ENCODE measurements around the gene ADAMTS18. TPM values are rescaled to one million over a fixed set of nuclear protein-coding genes. Genes with fewer than 3 reads are reported as not detected.
"Not testable (repeated sequence)": the region's sequence is repeated elsewhere in the genome, so short reads cannot be mapped to it uniquely, and the experiment has no call there.

Gene ADAMTS18
- under 1 TPM in 1 of 2 donors, not detected in 1; 0.34 TPM for total RNA-seq
- long read RNA-seq = 0 reads

GRCh38 chr16:77434530-77435271 lies at the start of gene ADAMTS18:
Gene ADAMTS18, minus strand, starts transcription at chr16:77435034. Its CDS starts 339 bp downstream, at chr16:77434695.
- ATAC-seq (no peak), DNase-seq (no peak)
- intact Hi-C loops (cut with DNase I, micrococcal nuclease) = no loop called here

DNA sequence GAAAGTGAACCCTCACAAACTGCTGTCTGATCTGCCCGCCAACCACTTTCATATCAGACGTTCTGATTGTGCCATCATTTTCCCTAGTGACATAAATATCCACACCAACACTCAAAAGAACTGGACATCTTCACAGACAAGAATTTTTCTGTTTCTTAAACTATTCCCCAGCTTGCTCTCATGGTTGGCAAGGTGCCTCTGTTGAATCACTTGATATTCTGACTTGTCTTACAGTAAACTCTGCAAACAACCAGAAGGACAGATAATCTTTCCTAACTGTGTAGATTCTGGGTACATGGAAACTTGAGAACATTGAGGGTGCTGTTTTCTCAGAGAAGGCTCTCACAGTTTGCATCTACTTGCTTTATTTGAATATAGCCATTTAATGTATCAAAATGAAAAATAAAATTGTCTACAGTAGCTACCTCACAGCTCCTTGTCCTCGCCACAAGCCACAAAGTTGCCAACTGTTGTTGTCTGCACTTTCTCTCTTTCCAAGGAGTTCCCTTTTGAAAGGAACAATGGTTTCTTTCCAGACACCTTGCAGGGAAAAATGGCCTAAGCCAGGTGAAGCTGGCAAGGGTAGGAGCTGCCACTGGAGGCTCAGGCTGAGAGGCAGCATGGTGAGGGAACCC lies 46.0 kb upstream of the ADAMTS18 start:
- no peak for ATAC-seq
- intact Hi-C loops (cut with DNase I, micrococcal nuclease) = no loop called here
- DNase-seq = no peak

DNA sequence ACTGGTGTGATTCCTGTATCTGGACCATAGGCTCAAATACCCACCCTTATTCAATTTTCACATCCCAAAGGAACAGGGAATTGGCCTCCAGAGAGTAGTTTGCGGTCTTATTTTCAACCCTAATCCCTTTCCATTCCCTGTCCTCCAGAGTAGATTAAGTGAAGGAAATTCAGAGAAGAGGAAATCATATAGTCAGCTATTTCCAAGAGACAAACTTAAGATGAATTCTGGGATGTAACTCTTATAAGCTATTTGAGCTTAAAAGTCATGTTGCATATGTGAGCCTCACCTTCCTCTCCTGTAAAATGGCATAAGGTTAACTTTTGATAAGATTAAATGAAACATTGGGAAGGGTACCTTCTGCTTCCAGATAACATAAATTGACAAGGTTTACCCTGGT lies 37.4 kb upstream of the ADAMTS18 start:
- intact Hi-C loops (cut with DNase I, micrococcal nuclease) = no loop called here
- DNase-seq (no peak), ATAC-seq (no peak)

DNA sequence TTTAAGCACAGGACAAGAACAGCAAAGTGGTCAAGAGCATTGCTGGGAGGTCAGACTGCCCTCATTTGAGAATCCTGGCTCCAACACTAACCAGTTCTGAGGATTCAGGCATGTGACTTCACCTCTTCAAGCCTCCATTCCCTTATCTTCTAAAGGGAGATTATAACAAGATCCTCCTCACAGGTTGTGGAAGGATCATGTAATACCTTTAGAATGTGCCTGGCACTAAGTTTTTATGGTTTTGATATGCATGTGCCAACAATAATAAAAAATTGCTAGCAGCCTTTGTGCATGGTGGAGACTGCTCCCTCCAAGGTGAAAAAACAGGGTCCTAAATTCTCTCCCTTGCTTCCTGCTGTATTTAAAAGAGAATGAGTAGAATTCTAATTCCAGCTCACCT lies 36.0 kb upstream of the ADAMTS18 start:
- DNase-seq (no peak), ATAC-seq (no peak)
- intact Hi-C loops (cut with DNase I, micrococcal nuclease) = no loop called here

GRCh38 chr16:77469634-77470033 lies 34.8 kb upstream of the ADAMTS18 start:
- ATAC-seq (no peak), DNase-seq (no peak)
- intact Hi-C loops (cut with DNase I, micrococcal nuclease) = no loop called here

GRCh38 chr16:77468831-77469230 lies 34.0 kb upstream of the ADAMTS18 start:
- DNase-seq (no peak), ATAC-seq (no peak)
- intact Hi-C loops (cut with DNase I, micrococcal nuclease) = no loop called here

GRCh38 chr16:77467821-77468335 lies 33.0 kb upstream of the ADAMTS18 start:
- ATAC-seq (no peak), DNase-seq (no peak)
- intact Hi-C loops (cut with DNase I, micrococcal nuclease) = no loop called here

GRCh38 chr16:77463659-77464058 lies 28.8 kb upstream of the ADAMTS18 start:
- ATAC-seq, DNase-seq: not testable (repeated sequence)

GRCh38 chr16:77462894-77463293 lies 28.1 kb upstream of the ADAMTS18 start:
- intact Hi-C loops (cut with DNase I, micrococcal nuclease) = no loop called here
- ATAC-seq (no peak), DNase-seq (no peak)

More at GRCh38 chr16:77463659-77464058, 28.8 kb upstream of the ADAMTS18 start:
- intact Hi-C loops (cut with DNase I, micrococcal nuclease) = not testable (repeated sequence)

DNA sequence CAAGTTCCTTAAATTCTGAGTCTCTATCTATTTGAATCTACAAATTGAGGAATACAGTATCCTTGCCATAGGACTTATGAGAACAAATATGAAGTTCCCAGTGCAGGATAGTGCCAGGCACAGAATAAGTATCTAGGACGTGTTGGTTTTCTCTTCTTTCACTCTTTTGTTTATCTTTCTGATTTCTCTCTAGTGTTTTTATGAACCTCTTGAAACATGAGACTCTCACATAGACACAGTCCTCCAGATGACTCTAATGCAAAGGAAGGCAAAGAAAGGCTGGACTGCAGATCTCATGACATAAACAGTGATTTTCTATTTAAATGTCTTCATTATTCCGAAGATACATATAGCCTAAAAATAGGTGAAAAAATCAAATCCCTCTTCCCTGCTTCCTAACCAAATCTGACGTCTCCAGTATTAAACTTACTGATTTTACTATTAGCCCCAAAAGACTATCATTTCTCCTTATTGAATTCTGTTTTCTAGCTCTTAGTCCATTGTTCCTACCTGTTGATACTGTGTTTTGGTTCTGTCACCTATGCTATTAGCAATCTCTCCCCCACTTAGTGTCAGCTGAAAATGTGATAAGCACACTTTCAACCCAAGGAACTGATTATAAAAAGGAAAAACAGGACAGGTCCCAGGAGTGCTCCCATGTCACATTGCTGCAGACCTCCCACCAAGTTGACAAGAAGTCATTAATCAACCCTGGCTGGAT lies 24.9 kb upstream of the ADAMTS18 start:
- intact Hi-C loops (cut with DNase I, micrococcal nuclease) = no loop called here
- no peak for ATAC-seq
- DNase-seq = no peak

- intact Hi-C loops (cut with DNase I, micrococcal nuclease) = no loop called here
- DNase-seq = no peak
- ATAC-seq = no peak
Measured at GRCh38 chr16:77457046-77457445, 22.2 kb upstream of the ADAMTS18 start.

GRCh38 chr16:77452243-77452642 lies 17.4 kb upstream of the ADAMTS18 start:
- intact Hi-C loops (cut with DNase I, micrococcal nuclease) = no loop called here
- no peak for DNase-seq
- no peak for ATAC-seq

- peak in 1 of 2 donors; percentile 5 for DNase-seq
- intact Hi-C loops (cut with DNase I, micrococcal nuclease) = no loop called here
- ATAC-seq = no peak
Measured at GRCh38 chr16:77450790-77451487, 16.1 kb upstream of the ADAMTS18 start.

DNA sequence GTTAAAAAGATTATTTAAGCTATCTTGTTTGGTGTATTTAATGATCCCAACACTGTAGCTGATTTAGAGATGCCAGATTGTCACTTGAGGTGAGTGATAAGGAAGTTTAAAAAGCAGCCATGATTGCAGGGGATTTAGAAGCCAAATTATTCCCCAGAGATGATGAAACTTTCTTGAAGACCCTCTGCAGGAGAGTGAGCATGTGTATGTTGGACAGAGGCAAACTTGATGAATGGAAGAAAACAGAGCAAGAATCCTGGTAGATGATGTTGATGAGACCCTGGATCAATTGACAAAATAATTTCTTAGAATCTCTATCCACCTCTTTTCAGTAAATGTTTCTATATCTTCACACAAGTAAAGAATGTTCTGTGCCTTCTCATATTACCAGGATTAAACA lies 14.4 kb upstream of the ADAMTS18 start:
- no peak for ATAC-seq
- no peak for DNase-seq
- intact Hi-C loops (cut with DNase I, micrococcal nuclease) = no loop called here

GRCh38 chr16:77445324-77445723 lies 10.5 kb upstream of the ADAMTS18 start:
- intact Hi-C loops (cut with DNase I, micrococcal nuclease) = no loop called here
- ATAC-seq (no peak), DNase-seq (no peak)

DNA sequence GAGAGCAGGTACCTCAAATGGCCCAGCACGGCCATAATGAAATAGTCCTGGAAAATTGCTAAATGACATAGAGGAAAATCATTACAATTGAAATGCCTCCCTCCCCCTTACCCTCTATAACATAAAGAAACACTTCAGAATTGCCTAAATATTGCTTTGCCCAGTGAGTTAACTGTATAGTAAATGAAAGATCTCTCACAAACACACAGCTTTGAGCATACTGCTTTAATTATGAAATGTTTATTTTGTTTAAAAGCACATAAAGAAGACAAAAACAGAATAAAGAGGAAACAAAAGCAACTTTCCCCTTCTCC lies 9.3 kb upstream of the ADAMTS18 start:
- DNase-seq (no peak), ATAC-seq (no peak)
- intact Hi-C loops (cut with DNase I, micrococcal nuclease) = no loop called here

GRCh38 chr16:77443357-77444146 lies 8.7 kb upstream of the ADAMTS18 start:
- intact Hi-C loops (cut with DNase I, micrococcal nuclease) = no loop called here
- DNase-seq (no peak), ATAC-seq (no peak)

DNA sequence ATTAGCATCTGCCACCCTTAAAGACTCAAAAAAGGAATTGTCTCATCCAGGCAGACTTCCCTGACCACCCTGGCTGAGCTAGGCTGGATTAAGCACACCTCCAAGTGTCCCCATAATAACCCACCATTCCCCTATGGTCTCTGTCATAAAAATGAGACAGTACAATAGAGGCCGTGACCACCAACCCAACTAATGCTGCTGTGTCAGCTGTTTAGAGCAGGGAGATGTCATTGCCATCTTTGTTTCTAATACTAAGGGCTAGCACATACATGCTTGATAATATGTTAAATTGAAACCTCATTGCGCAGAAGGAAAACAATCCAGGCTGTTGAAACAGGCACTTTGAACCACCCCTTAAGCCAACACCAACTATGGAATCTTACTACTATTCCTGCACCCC lies 7.2 kb upstream of the ADAMTS18 start:
- DNase-seq (no peak), ATAC-seq (no peak)
- intact Hi-C loops (cut with DNase I, micrococcal nuclease) = no loop called here

DNA sequence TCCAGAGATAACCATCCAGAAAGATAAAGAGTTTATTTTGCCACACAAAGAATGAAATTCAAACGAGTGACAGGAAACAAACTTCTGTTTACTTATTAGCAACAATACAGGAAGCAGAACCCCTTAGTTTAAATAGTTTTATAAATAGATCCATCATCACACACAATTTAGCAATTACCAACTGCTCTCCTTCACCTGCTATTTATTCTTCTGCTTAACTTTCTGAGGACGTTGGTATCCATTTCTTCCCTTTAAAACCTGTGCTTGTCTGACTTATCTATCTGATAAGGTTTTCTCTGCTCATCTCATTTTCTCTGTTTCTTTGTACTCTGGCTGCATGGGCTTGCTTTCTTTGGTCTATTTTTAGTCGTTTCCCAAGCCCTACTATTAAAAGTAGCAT lies 4.3 kb upstream of the ADAMTS18 start:
- intact Hi-C loops (cut with DNase I, micrococcal nuclease) = no loop called here
- DNase-seq (no peak), ATAC-seq (no peak)

All from left colon (tissue), 2 donors.